HepG2 (cell line): ENCODE measurements around the gene NOTCH3. TPM values are rescaled to one million over a fixed set of nuclear protein-coding genes. Genes with fewer than 3 reads are reported as not detected.
A peak's percentile ranks its signal among the peaks of the same experiment; 100 is the strongest.

Experiments used
- CCAR2 ChIP-seq: fragments of 200-400 bp; formaldehyde crosslinking; optimal IDR thresholded peaks from 2 replicates; pipeline ENCODE3; 2018; ENCODE audit warnings: low read depth, mild to moderate bottlenecking, low read length, moderate library complexity
- HOXA3 ChIP-seq: sonication (generic); formaldehyde crosslinking; IDR thresholded peaks from 2 replicates; pipeline ENCODE4 v1.5.0; 2020; ENCODE audit warnings: missing genetic modification reagents
- NFYB ChIP-seq: sonication (generic); formaldehyde crosslinking; IDR thresholded peaks from 2 replicates; pipeline ENCODE4 v1.4.0; 2020; ENCODE audit warnings: missing genetic modification reagents
- PBX2 ChIP-seq: IDR thresholded peaks from 2 replicates; pipeline ENCODE4 v1.6.1; 2016; ENCODE audit warnings: control low read depth
- POLR2AphosphoS5 ChIP-seq: IDR thresholded peaks from 2 replicates; pipeline ENCODE4 v1.6.1; 2012; ENCODE audit warnings: low read depth, low read length
- RORA ChIP-seq: sonication (generic); formaldehyde crosslinking; IDR thresholded peaks from 2 replicates; pipeline ENCODE4 v1.5.0; 2020; ENCODE audit warnings: mild to moderate bottlenecking, missing genetic modification reagents, moderate library complexity
- SATB2 ChIP-seq: sonication (generic); formaldehyde crosslinking; IDR thresholded peaks from 2 replicates; pipeline ENCODE4 v1.5.0; 2020; ENCODE audit warnings: missing genetic modification reagents
- STAT6 ChIP-seq: sonication (generic); formaldehyde crosslinking; IDR thresholded peaks from 2 replicates; pipeline ENCODE4 v1.4.0; 2020; ENCODE audit warnings: missing genetic modification reagents, mild to moderate bottlenecking, borderline replicate concordance
- ZBTB2 ChIP-seq: sonication (generic); formaldehyde crosslinking; IDR thresholded peaks from 2 replicates; pipeline ENCODE4 v1.8.0; 2022; ENCODE audit warnings: low read depth, missing genetic modification reagents
- ZBTB42 ChIP-seq: sonication (generic); formaldehyde crosslinking; IDR thresholded peaks from 2 replicates; pipeline ENCODE4 v1.5.0; 2020; ENCODE audit warnings: mild to moderate bottlenecking, missing genetic modification reagents
- ZBTB7A ChIP-seq: sonication (generic); formaldehyde crosslinking; IDR thresholded peaks from 2 replicates; pipeline ENCODE4 v1.8.0; 2022; ENCODE audit warnings: mild to moderate bottlenecking, missing genetic modification reagents
- ZNF687 ChIP-seq: sonication (generic); formaldehyde crosslinking; IDR thresholded peaks from 2 replicates; pipeline ENCODE4 v1.5.1; 2020; ENCODE audit warnings: mild to moderate bottlenecking, missing genetic modification reagents, moderate library complexity
- ZNF772 ChIP-seq: sonication (generic); formaldehyde crosslinking; IDR thresholded peaks from 2 replicates; pipeline ENCODE4 v1.5.0; 2020; ENCODE audit warnings: mild to moderate bottlenecking, missing genetic modification reagents
- ZNF773 ChIP-seq: sonication (generic); formaldehyde crosslinking; IDR thresholded peaks from 2 replicates; pipeline ENCODE4 v1.4.0; 2020; ENCODE audit warnings: missing genetic modification reagents, borderline replicate concordance
- ZNF816 ChIP-seq: sonication (generic); formaldehyde crosslinking; IDR thresholded peaks from 2 replicates; pipeline ENCODE4 v1.8.0; 2022; ENCODE audit warnings: missing genetic modification reagents, mild to moderate bottlenecking, borderline replicate concordance
- ZXDC ChIP-seq: sonication (generic); formaldehyde crosslinking; IDR thresholded peaks from 2 replicates; pipeline ENCODE4 v1.5.0; 2020; ENCODE audit warnings: mild to moderate bottlenecking, missing genetic modification reagents
- polyA plus RNA-seq, 8 experiments: library from polyadenylated mRNA; depleted of rRNA in 3 of 8; stranded (reverse) in 7 of 8; unstranded in 1 of 8; fragments of >200 nt; fragmentation: Illumina TruSeq in 4 of 8; extraction: Trizol in 4 of 8; gene quantifications; 2 replicates each; pipeline versions ENCODE4 v1.2.1 to v1.2.3, GENCODE V29; 2011 to 2016; ENCODE audit warnings: low read depth in 4 of 8, missing spikeins in 1 of 8, mixed read lengths in 1 of 8; ENCODE audit not compliant: insufficient read depth in 1 of 8
- total RNA-seq, 5 experiments: library from RNA; depleted of rRNA; stranded (reverse); fragments of >200 nt; fragmentation: Illumina TruSeq; extraction: Trizol; gene quantifications; 2 replicates each; pipeline ENCODE4 v1.2.3, GENCODE V29; 2016; ENCODE audit warnings: low read depth in 1 of 5

Gene NOTCH3
- total and polyA plus RNA-seq, 2 of the 13 experiments (the other 11 are each of a cell fraction or from before 2014, with no cell fraction given): 0.09 to 0.28 TPM

GRCh38 chr19:15113245-15114152 lies 87.3 kb downstream of the NOTCH3 start (continued):
- TF ChIP-seq STAT6 (CRISPR knock-in tag) (no peak), HOXA3 (CRISPR knock-in tag) (peak; percentile 17; the same call in 1 of the 2 replicates), ZBTB42 (no peak), ZNF816 (CRISPR knock-in tag) (no peak), POLR2AphosphoS5 (peak; percentile 14; the same call in 1 of the 2 replicates), ZBTB7A (CRISPR knock-in tag) (no peak), SATB2 (CRISPR knock-in tag) (no peak), ZBTB2 (CRISPR knock-in tag) (no peak), NFYB (CRISPR knock-in tag) (peak; percentile 42), ZNF772 (CRISPR knock-in tag) (no peak), ZXDC (CRISPR knock-in tag) (no peak), ZNF773 (CRISPR knock-in tag) (no peak), PBX2 (CRISPR knock-in tag) (0 out of 2 replicates have a peak, but pooled peaks have one; percentile 21), ZNF687 (peak; percentile 50; the same call in 1 of the 2 replicates), RORA (CRISPR knock-in tag) (no peak), CCAR2 (no peak)
